ENCODE measurements around the gene FYB1. TPM values are rescaled to one million over a fixed set of nuclear protein-coding genes. Genes with fewer than 3 reads are reported as not detected.
A peak's percentile ranks its signal among the peaks of the same experiment; 100 is the strongest.

Gene FYB1
- total RNA-seq, 1 donor from 2014 or later, result not detected

GRCh38 chr5:39120052-39120420, 99.3 kb downstream of the FYB1 start:
- no peak overlapping the region for H3K27ac Mint-ChIP-seq (ENCODE audit: unreplicated experiment)
- no peaks in the 10 kb centered on the region for H3K9me3 Mint-ChIP-seq (ENCODE audit: low read depth)
- H3K4me1 Mint-ChIP-seq (ENCODE audit: low read depth), result peaks cover 11% of the 10 kb centered on the region
- no peaks in the 10 kb centered on the region for H3K36me3 Mint-ChIP-seq (ENCODE audit: low read depth)
- TF ChIP-seq CTCF (IDR thresholded peaks at IDR 0.05), result no peak
- no peak for DNase-seq (ENCODE audit: low spot score)
- H3K4me3 Mint-ChIP-seq (ENCODE audit: unreplicated experiment), result no peak overlapping the region
- no peaks in the 10 kb centered on the region for H3K27me3 Mint-ChIP-seq (ENCODE audit: low read depth)

- Mint-ChIP-seq H3K36me3 (ENCODE audit: low read depth) (no peaks in the 10 kb centered on the region), H3K9me3 (ENCODE audit: low read depth) (no peaks in the 10 kb centered on the region), H3K4me3 (ENCODE audit: unreplicated experiment) (no peak overlapping the region), H3K4me1 (ENCODE audit: low read depth) (peaks cover 11% of the 10 kb centered on the region), H3K27ac (ENCODE audit: unreplicated experiment) (peak overlapping the region; percentile 72), H3K27me3 (ENCODE audit: low read depth) (no peaks in the 10 kb centered on the region)
- no peak for DNase-seq (ENCODE audit: low spot score)
- TF ChIP-seq CTCF (IDR thresholded peaks at IDR 0.05), result no peak
Observed at GRCh38 chr5:39119404-39120051, 99.8 kb downstream of the FYB1 start.

- H3K36me3 Mint-ChIP-seq (ENCODE audit: low read depth), result no peaks in the 10 kb centered on the region
- no peaks in the 10 kb centered on the region for H3K9me3 Mint-ChIP-seq (ENCODE audit: low read depth)
- no peak overlapping the region for H3K4me3 Mint-ChIP-seq (ENCODE audit: unreplicated experiment)
- DNase-seq (ENCODE audit: low spot score), result no peak
- H3K27me3 Mint-ChIP-seq (ENCODE audit: low read depth), result no peaks in the 10 kb centered on the region
- no peak overlapping the region for H3K27ac Mint-ChIP-seq (ENCODE audit: unreplicated experiment)
- no peak for TF ChIP-seq CTCF (IDR thresholded peaks at IDR 0.05)
- peaks cover 11% of the 10 kb centered on the region for H3K4me1 Mint-ChIP-seq (ENCODE audit: low read depth)
Observed at GRCh38 chr5:39118638-39119037, 100.7 kb downstream of the FYB1 start.

- DNase-seq (ENCODE audit: low spot score), result no peak
- no peak for TF ChIP-seq CTCF (IDR thresholded peaks at IDR 0.05)
- Mint-ChIP-seq H3K27ac (ENCODE audit: unreplicated experiment) (no peak overlapping the region), H3K9me3 (ENCODE audit: low read depth) (no peaks in the 10 kb centered on the region), H3K36me3 (ENCODE audit: low read depth) (no peaks in the 10 kb centered on the region), H3K4me3 (ENCODE audit: unreplicated experiment) (no peak overlapping the region), H3K27me3 (ENCODE audit: low read depth) (no peaks in the 10 kb centered on the region), H3K4me1 (ENCODE audit: low read depth) (peaks cover 11% of the 10 kb centered on the region)
Observed at GRCh38 chr5:39117401-39117800, 102.0 kb downstream of the FYB1 start.

GRCh38 chr5:39116344-39117170, 102.8 kb downstream of the FYB1 start:
- no peaks in the 10 kb centered on the region for H3K9me3 Mint-ChIP-seq (ENCODE audit: low read depth)

More at GRCh38 chr5:39116344-39117170, 102.8 kb downstream of the FYB1 start:
- Mint-ChIP-seq H3K36me3 (ENCODE audit: low read depth) (no peaks in the 10 kb centered on the region), H3K4me1 (ENCODE audit: low read depth) (peaks cover 11% of the 10 kb centered on the region), H3K4me3 (ENCODE audit: unreplicated experiment) (no peak overlapping the region), H3K27me3 (ENCODE audit: low read depth) (no peaks in the 10 kb centered on the region), H3K27ac (ENCODE audit: unreplicated experiment) (no peak overlapping the region)
- DNase-seq (ENCODE audit: low spot score), result no peak
- no peak for TF ChIP-seq CTCF (IDR thresholded peaks at IDR 0.05)

All from chondrocyte (in vitro differentiated cells).